MG63 (cell line): ENCODE results near the gene SCML1. TPM values are rescaled to one million over a fixed set of nuclear protein-coding genes. Genes with fewer than 3 reads are reported as not detected.

Experiments
- total RNA-seq: library from RNA; depleted of rRNA; stranded (reverse); fragments of >200 nt; shearing (Covaris generic); gene quantifications from 2 replicates; pipeline ENCODE4 v1.2.3, GENCODE V29; 2014; ENCODE audit warnings: low replicate concordance; rRNA removed

The SCML1 gene
- total RNA-seq, 1 experiment from 2014 or later = 24.7 TPM

Other genes with a start within 250 kb of the SCML1 start
- gene RAI2, start 123.8 kb downstream of the SCML1 start, total RNA-seq = not detected in 2 replicates